Stimulated activated CD8-positive, alpha-beta memory T cell treated with anti-CD3 and anti-CD28 coated beads, Interleukin-7, amount 100 ng/mL, for 4 hours (primary cell): ENCODE data around the gene KLHL21.
"Not testable (repeated sequence)": the region's sequence is repeated elsewhere in the genome, so short reads cannot be mapped to it uniquely, and the experiment has no call there.

Experiments used
- DNase-seq, 2 donors: peaks; one replicate each; pipeline ENCODE4 v3.0.0-alpha.2; 2020; ENCODE audit warnings: low read depth in 2 of 2

Gene KLHL21

GRCh38 chr1:6599991-6600390 lies 2.7 kb downstream of the KLHL21 start:
- DNase-seq = not testable (repeated sequence)

- DNase-seq = peak; percentile 61 to 70
Measured at GRCh38 chr1:6599141-6599975, 3.3 kb downstream of the KLHL21 start.

- no peak for DNase-seq
Measured at GRCh38 chr1:6597777-6598131, 4.9 kb downstream of the KLHL21 start.

GRCh38 chr1:6596886-6597776 lies 5.5 kb downstream of the KLHL21 start:
- DNase-seq = no peak

GRCh38 chr1:6596351-6596750 lies 6.3 kb downstream of the KLHL21 start:
- no peak for DNase-seq

GRCh38 chr1:6594977-6595740 lies 7.5 kb downstream of the KLHL21 start:
- DNase-seq = no peak

- no peak for DNase-seq
Measured at GRCh38 chr1:6593810-6594209, 8.9 kb downstream of the KLHL21 start.

- no peak for DNase-seq
Measured at GRCh38 chr1:6592865-6593593, 9.6 kb downstream of the KLHL21 start.

- DNase-seq = no peak
Measured at GRCh38 chr1:6592441-6592840, 10.2 kb downstream of the KLHL21 start.

- no peak for DNase-seq
Measured at GRCh38 chr1:6591644-6592043, 11.0 kb downstream of the KLHL21 start.

GRCh38 chr1:6591222-6591621 lies 11.4 kb downstream of the KLHL21 start:
- no peak for DNase-seq

GRCh38 chr1:6590046-6590445 lies 12.6 kb downstream of the KLHL21 start:
- DNase-seq = no peak

- no peak for DNase-seq
Measured at GRCh38 chr1:6588893-6589520, 13.7 kb downstream of the KLHL21 start.

- DNase-seq = no peak
Measured at GRCh38 chr1:6588128-6588892, 14.4 kb downstream of the KLHL21 start.

- no peak for DNase-seq
Measured at GRCh38 chr1:6587261-6588005, 15.2 kb downstream of the KLHL21 start.

- no peak for DNase-seq
Measured at GRCh38 chr1:6586404-6586816, 16.3 kb downstream of the KLHL21 start.

- no peak for DNase-seq
Measured at GRCh38 chr1:6585841-6586240, 16.8 kb downstream of the KLHL21 start.

GRCh38 chr1:6585081-6585722 lies 17.5 kb downstream of the KLHL21 start:
- no peak for DNase-seq
